PC-3 (cell line): ENCODE data around the gene CLSTN3.

Experiments
- EZH2 ChIP-seq: fragments of 300-600 bp; sonication (generic); IDR thresholded peaks from one replicate; pipeline ENCODE4 v1.6.1; 2017; ENCODE audit warnings: antibody characterized with exemption, mild to moderate bottlenecking, low read length; ENCODE audit not compliant: unreplicated experiment
- EZH2phosphoT487 ChIP-seq: fragments of 300-600 bp; sonication (generic); IDR thresholded peaks from 2 replicates; pipeline ENCODE4 v1.6.1; 2018; ENCODE audit warnings: mild to moderate bottlenecking, antibody characterized with exemption, low read length, borderline replicate concordance
- TF ChIP-seq, protein P1 (sequence below): fragments of 300-600 bp; sonication (generic); conservative IDR thresholded peaks from 2 replicates; pipeline ENCODE4 v1.5.1; 2017; ENCODE audit warnings: antibody characterized with exemption, low read depth, mild to moderate bottlenecking, low read length

- TF ChIP-seq, protein P1, sequence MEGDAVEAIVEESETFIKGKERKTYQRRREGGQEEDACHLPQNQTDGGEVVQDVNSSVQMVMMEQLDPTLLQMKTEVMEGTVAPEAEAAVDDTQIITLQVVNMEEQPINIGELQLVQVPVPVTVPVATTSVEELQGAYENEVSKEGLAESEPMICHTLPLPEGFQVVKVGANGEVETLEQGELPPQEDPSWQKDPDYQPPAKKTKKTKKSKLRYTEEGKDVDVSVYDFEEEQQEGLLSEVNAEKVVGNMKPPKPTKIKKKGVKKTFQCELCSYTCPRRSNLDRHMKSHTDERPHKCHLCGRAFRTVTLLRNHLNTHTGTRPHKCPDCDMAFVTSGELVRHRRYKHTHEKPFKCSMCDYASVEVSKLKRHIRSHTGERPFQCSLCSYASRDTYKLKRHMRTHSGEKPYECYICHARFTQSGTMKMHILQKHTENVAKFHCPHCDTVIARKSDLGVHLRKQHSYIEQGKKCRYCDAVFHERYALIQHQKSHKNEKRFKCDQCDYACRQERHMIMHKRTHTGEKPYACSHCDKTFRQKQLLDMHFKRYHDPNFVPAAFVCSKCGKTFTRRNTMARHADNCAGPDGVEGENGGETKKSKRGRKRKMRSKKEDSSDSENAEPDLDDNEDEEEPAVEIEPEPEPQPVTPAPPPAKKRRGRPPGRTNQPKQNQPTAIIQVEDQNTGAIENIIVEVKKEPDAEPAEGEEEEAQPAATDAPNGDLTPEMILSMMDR: no peak
- TF ChIP-seq EZH2 (no peak), EZH2phosphoT487 (no peak)
Observed at GRCh38 chr12:7152818-7153217, 22.6 kb downstream of the CLSTN3 start.
